Ectodermal cell (in vitro differentiated cells): ENCODE data around the gene SMOC2. TPM values are rescaled to one million over a fixed set of nuclear protein-coding genes. Genes with fewer than 3 reads are reported as not detected.

ENCODE experiments used
- H3K27ac ChIP-seq: 2 replicates; pipeline ENCODE4 v1.7.0; 2013; ENCODE audit warnings: mild to moderate bottlenecking, low read depth, low read length; ENCODE audit not compliant: insufficient read depth, poor library complexity, severe bottlenecking
- H3K27me3 ChIP-seq: 2 replicates; pipeline ENCODE4 v1.7.0; 2013; ENCODE audit warnings: mild to moderate bottlenecking, low read length; ENCODE audit not compliant: insufficient read depth, control insufficient read depth, poor library complexity, severe bottlenecking
- H3K36me3 ChIP-seq: one replicate; pipeline ENCODE4 v1.7.0; 2013; ENCODE audit warnings: low read length; ENCODE audit not compliant: control insufficient read depth, insufficient read depth
- H3K4me1 ChIP-seq: one replicate; pipeline ENCODE4 v1.7.0; 2013; ENCODE audit warnings: low read length; ENCODE audit not compliant: control insufficient read depth, insufficient read depth
- H3K4me3 ChIP-seq: 2 replicates; pipeline ENCODE4 v1.7.0; 2013; ENCODE audit warnings: low read depth, low read length, control low read depth; ENCODE audit not compliant: insufficient read depth
- H3K9me3 ChIP-seq: 2 replicates; pipeline ENCODE4 v1.7.0; 2013; ENCODE audit warnings: mild to moderate bottlenecking, low read length, moderate library complexity; ENCODE audit not compliant: control insufficient read depth
- WGBS, 2 experiments: methylation state at CpG; one replicate each; pipeline ENCODE4 v1.1.7; 2013; ENCODE audit warnings: missing lambda C conversion rate in 2 of 2; 5-methylcytosine and 5-hydroxymethylcytosine counted together
- polyA plus RNA-seq, 4 experiments: library from polyadenylated mRNA; stranded (reverse); fragments of 50-300 nt; gene quantifications; one replicate each; pipeline ENCODE4 v1.2.3, GENCODE V29; 2013

Gene SMOC2
- 1.5 TPM for polyA plus RNA-seq (2013, experiment 1 of 4)
- 0.59 TPM for polyA plus RNA-seq (2013, experiment 2 of 4)
- polyA plus RNA-seq (2013, experiment 3 of 4) = 1.1 TPM
- polyA plus RNA-seq (2013, experiment 4 of 4) = 1.6 TPM

- H3K4me1 ChIP-seq = peaks cover 17% of the 10 kb centered on the region
- peak within 1 kb of the TSS; percentile 36 for H3K4me3 ChIP-seq
- 4% methylated on average over 81 of the region's 81 CpGs for WGBS, 2 experiments
- no peak within 1 kb of the TSS for H3K27ac ChIP-seq
- peaks cover 59% of the 10 kb centered on the region for H3K27me3 ChIP-seq
- H3K36me3 ChIP-seq = no peaks in the 10 kb centered on the region
- H3K9me3 ChIP-seq = no peaks in the 10 kb centered on the region
Measured at GRCh38 chr6:168440520-168441433, at the start of gene SMOC2. TSS of gene SMOC2 (plus strand) at chr6:168441184. CDS start at chr6:168441371, 187 bp downstream.

GRCh38 chr6:168393126-168393870, 47.7 kb upstream of the SMOC2 start:
- Histone ChIP-seq H3K9me3 (no peaks in the 10 kb centered on the region), H3K36me3 (no peaks in the 10 kb centered on the region), H3K4me1 (no peaks in the 10 kb centered on the region), H3K27ac (no peak overlapping the region), H3K4me3 (no peak overlapping the region), H3K27me3 (no peaks in the 10 kb centered on the region)
- WGBS, 2 experiments = 95% methylated on average over 23 of the region's 23 CpGs

- Histone ChIP-seq H3K4me3 (no peak overlapping the region), H3K27me3 (no peaks in the 10 kb centered on the region), H3K4me1 (no peaks in the 10 kb centered on the region), H3K27ac (no peak overlapping the region), H3K36me3 (no peaks in the 10 kb centered on the region), H3K9me3 (no peaks in the 10 kb centered on the region)
- 79% methylated on average over 12 of the region's 12 CpGs for WGBS, 2 experiments
Measured at GRCh38 chr6:168394606-168395005, 46.4 kb upstream of the SMOC2 start.

- H3K27ac ChIP-seq = no peak overlapping the region
- no peaks in the 10 kb centered on the region for H3K4me1 ChIP-seq
- H3K27me3 ChIP-seq = no peaks in the 10 kb centered on the region
- H3K36me3 ChIP-seq = no peaks in the 10 kb centered on the region
- H3K9me3 ChIP-seq = no peaks in the 10 kb centered on the region
- H3K4me3 ChIP-seq = no peak overlapping the region
- WGBS, 2 experiments = 81 to 83% methylated on average over 12 of the region's 12 CpGs
Measured at GRCh38 chr6:168395983-168396382, 45.0 kb upstream of the SMOC2 start.

- 87 to 89% methylated on average over 16 of the region's 16 CpGs for WGBS, 2 experiments
- Histone ChIP-seq H3K27ac (no peak overlapping the region), H3K27me3 (no peaks in the 10 kb centered on the region), H3K36me3 (no peaks in the 10 kb centered on the region), H3K9me3 (no peaks in the 10 kb centered on the region), H3K4me1 (no peaks in the 10 kb centered on the region), H3K4me3 (no peak overlapping the region)
Measured at GRCh38 chr6:168396561-168396960, 44.4 kb upstream of the SMOC2 start.

GRCh38 chr6:168397012-168397411, 44.0 kb upstream of the SMOC2 start:
- no peaks in the 10 kb centered on the region for H3K36me3 ChIP-seq
- 92 to 93% methylated on average over 10 of the region's 10 CpGs for WGBS, 2 experiments
- no peak overlapping the region for H3K4me3 ChIP-seq
- H3K27me3 ChIP-seq = no peaks in the 10 kb centered on the region
- H3K9me3 ChIP-seq = no peaks in the 10 kb centered on the region
- H3K4me1 ChIP-seq = no peaks in the 10 kb centered on the region
- no peak overlapping the region for H3K27ac ChIP-seq

- WGBS, 2 experiments = 89 to 93% methylated on average over 2 of the region's 2 CpGs
- H3K36me3 ChIP-seq = no peaks in the 10 kb centered on the region
Measured at GRCh38 chr6:168400037-168400436, 40.9 kb upstream of the SMOC2 start.

GRCh38 chr6:168403370-168404005, 37.5 kb upstream of the SMOC2 start:
- Histone ChIP-seq H3K36me3 (no peaks in the 10 kb centered on the region), H3K4me3 (no peak overlapping the region), H3K27ac (no peak overlapping the region), H3K27me3 (no peaks in the 10 kb centered on the region), H3K9me3 (no peaks in the 10 kb centered on the region), H3K4me1 (no peaks in the 10 kb centered on the region)
- 88 to 89% methylated on average over 9 of the region's 9 CpGs for WGBS, 2 experiments

More at GRCh38 chr6:168400037-168400436, 40.9 kb upstream of the SMOC2 start:
- H3K4me3 ChIP-seq = no peak overlapping the region
- H3K4me1 ChIP-seq = no peaks in the 10 kb centered on the region
- no peak overlapping the region for H3K27ac ChIP-seq
- H3K9me3 ChIP-seq = no peaks in the 10 kb centered on the region
- no peaks in the 10 kb centered on the region for H3K27me3 ChIP-seq

GRCh38 chr6:168404560-168404959, 36.4 kb upstream of the SMOC2 start:
- H3K27ac ChIP-seq = no peak overlapping the region
- H3K9me3 ChIP-seq = no peaks in the 10 kb centered on the region
- H3K27me3 ChIP-seq = no peaks in the 10 kb centered on the region
- WGBS, 2 experiments = 93 to 100% methylated on average over 1 of the region's 1 CpG
- no peaks in the 10 kb centered on the region for H3K36me3 ChIP-seq
- H3K4me3 ChIP-seq = no peak overlapping the region
- H3K4me1 ChIP-seq = no peaks in the 10 kb centered on the region

GRCh38 chr6:168407842-168408241, 33.1 kb upstream of the SMOC2 start:
- no peak overlapping the region for H3K4me3 ChIP-seq
- 80 to 84% methylated on average over 8 of the region's 8 CpGs for WGBS, 2 experiments

More at GRCh38 chr6:168407842-168408241, 33.1 kb upstream of the SMOC2 start:
- Histone ChIP-seq H3K9me3 (no peaks in the 10 kb centered on the region), H3K27ac (no peak overlapping the region), H3K27me3 (no peaks in the 10 kb centered on the region), H3K4me1 (no peaks in the 10 kb centered on the region), H3K36me3 (no peaks in the 10 kb centered on the region)
